Esophagus (tissue), 2 donors: ENCODE measurements around the gene ERCC1. TPM values are rescaled to one million over a fixed set of nuclear protein-coding genes. Genes with fewer than 3 reads are reported as not detected.
"Not testable (repeated sequence)": the region's sequence is repeated elsewhere in the genome, so short reads cannot be mapped to it uniquely, and the experiment has no call there.

ENCODE experiments used
- H3K27ac ChIP-seq, 2 donors: one replicate each; pipeline ENCODE4 v1.5.1; 2013; ENCODE audit warnings: low read depth in 2 of 2, mild to moderate bottlenecking in 2 of 2, inconsistent platforms in 1 of 2, low read length in 1 of 2, moderate library complexity in 1 of 2
- H3K27me3 ChIP-seq, 2 donors: one replicate each; pipeline ENCODE4 v1.6.1; 2013; ENCODE audit warnings: low read length in 2 of 2, control low read depth in 1 of 2, mild to moderate bottlenecking in 1 of 2; ENCODE audit not compliant: insufficient read depth in 2 of 2, control insufficient read depth in 1 of 2
- H3K36me3 ChIP-seq, 2 donors: one replicate each; pipeline ENCODE4 v1.6.1; 2013; ENCODE audit warnings: low read length in 1 of 2; ENCODE audit not compliant: control insufficient read depth in 2 of 2, insufficient read depth in 2 of 2
- H3K4me1 ChIP-seq, 2 donors: one replicate each; pipeline ENCODE4 v1.6.1; 2013; ENCODE audit warnings: low read length in 1 of 2; ENCODE audit not compliant: control insufficient read depth in 2 of 2, insufficient read depth in 2 of 2
- H3K4me3 ChIP-seq, 2 donors: one replicate each; pipeline ENCODE4 v1.5.1; 2013; ENCODE audit warnings: low read length in 2 of 2, mild to moderate bottlenecking in 2 of 2, low read depth in 1 of 2, moderate library complexity in 1 of 2
- H3K9me3 ChIP-seq, 2 donors: one replicate each; pipeline ENCODE4 v1.6.1; 2013; ENCODE audit warnings: mild to moderate bottlenecking in 2 of 2, low read depth in 1 of 2, low read length in 1 of 2, moderate library complexity in 1 of 2; ENCODE audit not compliant: control insufficient read depth in 2 of 2, insufficient read depth in 1 of 2
- WGBS, 2 donors: extraction: QIAGEN DNeasy Blood & Tissue Kit; methylation state at CpG; one replicate each; pipeline ENCODE4 v1.1.7; 2013; 5-methylcytosine and 5-hydroxymethylcytosine counted together
- polyA plus RNA-seq, 2 donors: library from polyadenylated mRNA; stranded (reverse); fragments of 200-250 nt; gene quantifications; one replicate each; pipeline ENCODE4 v1.2.3, GENCODE V29; 2013
- donor health status: healthy with polysubstance abuse.
- donor health status: Bipolar disorder and iron deficiency.

The ERCC1 gene
- polyA plus RNA-seq, 2 donors = 33.3 to 33.4 TPM

DNA sequence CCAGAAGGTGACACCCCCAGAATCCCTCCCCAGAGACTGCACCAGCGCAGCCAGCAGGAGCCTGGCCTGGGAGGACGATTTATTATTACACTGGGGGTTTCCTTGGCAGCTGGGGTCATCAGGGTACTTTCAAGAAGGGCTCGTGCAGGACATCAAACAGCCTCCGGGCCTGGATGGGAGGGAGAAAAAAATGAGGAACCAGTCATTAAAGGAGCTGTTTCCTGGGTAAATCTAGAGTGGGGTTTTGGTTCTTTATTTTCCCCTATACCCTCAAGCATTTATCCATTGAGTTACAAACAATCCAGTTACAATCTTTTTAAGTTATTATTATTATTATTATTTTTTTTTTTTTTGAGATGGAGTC is 14.2 kb downstream of the ERCC1 start:
- Histone ChIP-seq H3K27me3 (no peaks in the 10 kb centered on the region), H3K27ac (no peak overlapping the region), H3K36me3 (peaks cover 3% of the 10 kb centered on the region in 2 donors), H3K4me3 (no peak overlapping the region), H3K9me3 (no peaks in the 10 kb centered on the region), H3K4me1 (no peaks in the 10 kb centered on the region)
- WGBS, 2 donors = 51 to 57% methylated on average over 4 of the region's 4 CpGs

DNA sequence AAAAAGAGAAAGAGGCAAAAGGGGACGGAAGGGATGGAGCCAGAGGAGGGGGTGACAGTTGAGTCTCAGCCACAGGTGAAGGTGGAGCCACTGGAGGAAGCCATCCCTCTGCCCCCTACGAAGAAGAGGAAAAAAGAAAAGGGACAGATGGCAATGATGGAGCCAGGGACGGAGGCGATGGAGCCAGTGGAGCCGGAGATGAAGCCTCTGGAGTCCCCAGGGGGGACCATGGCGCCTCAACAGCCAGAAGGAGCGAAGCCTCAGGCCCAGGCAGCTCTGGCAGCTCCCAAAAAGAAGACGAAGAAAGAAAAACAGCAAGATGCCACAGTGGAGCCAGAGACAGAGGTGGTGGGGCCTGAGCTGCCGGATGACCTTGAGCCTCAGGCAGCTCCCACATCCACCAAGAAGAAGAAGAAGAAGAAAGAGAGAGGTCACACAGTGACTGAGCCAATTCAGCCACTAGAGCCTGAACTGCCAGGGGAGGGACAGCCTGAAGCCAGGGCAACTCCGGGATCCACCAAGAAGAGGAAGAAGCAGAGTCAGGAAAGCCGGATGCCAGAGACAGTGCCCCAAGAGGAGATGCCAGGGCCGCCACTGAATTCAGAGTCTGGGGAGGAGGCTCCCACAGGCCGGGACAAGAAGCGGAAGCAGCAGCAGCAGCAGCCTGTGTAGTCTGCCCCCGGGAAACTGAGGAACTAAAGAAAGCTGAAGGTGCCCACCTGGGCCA is 14.7 kb downstream of the ERCC1 start:
- H3K27ac ChIP-seq = no peak overlapping the region
- no peak overlapping the region for H3K4me3 ChIP-seq
- no peaks in the 10 kb centered on the region for H3K9me3 ChIP-seq
- H3K36me3 ChIP-seq = peaks cover 0 to 2% of the 10 kb centered on the region in 2 donors
- no peaks in the 10 kb centered on the region for H3K27me3 ChIP-seq
- whole genome bisulfite sequencing, 2 donors = 78 to 85% methylated on average over 15 of the region's 15 CpGs
- no peaks in the 10 kb centered on the region for H3K4me1 ChIP-seq

DNA sequence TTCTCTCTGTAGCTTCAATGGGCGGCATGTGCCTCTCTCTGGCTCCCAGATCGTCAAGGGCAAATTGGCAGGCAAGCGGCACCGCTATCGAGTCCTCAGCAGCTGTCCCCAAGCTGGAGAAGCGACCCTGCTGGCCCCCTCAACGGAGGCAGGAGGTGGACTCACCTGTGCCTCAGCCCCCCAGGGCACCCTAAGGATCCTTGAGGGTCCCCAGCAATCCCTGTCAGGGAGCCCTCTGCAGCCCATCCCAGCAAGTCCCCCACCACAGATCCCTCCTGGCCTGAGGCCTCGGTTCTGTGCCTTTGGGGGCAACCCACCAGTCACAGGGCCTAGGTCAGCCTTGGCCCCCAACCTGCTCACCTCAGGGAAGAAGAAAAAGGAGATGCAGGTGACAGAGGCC is 15.6 kb downstream of the ERCC1 start:
- no peaks in the 10 kb centered on the region for H3K27me3 ChIP-seq
- no peaks in the 10 kb centered on the region for H3K4me1 ChIP-seq
- WGBS, 2 donors = 85 to 87% methylated on average over 8 of the region's 8 CpGs
- H3K4me3 ChIP-seq = no peak overlapping the region
- H3K9me3 ChIP-seq = no peaks in the 10 kb centered on the region
- no peaks in the 10 kb centered on the region for H3K36me3 ChIP-seq
- no peak overlapping the region for H3K27ac ChIP-seq

GRCh38 chr19:45407585-45407984 is 16.1 kb downstream of the ERCC1 start:
- H3K36me3 ChIP-seq, H3K27ac ChIP-seq, H3K4me1 ChIP-seq, H3K27me3 ChIP-seq, H3K9me3 ChIP-seq: not testable (repeated sequence)
- peak overlapping the region in 1 of 2 donors; percentile 93 for H3K4me3 ChIP-seq
- 74 to 76% methylated on average over 5 of the region's 5 CpGs for WGBS, 2 donors

GRCh38 chr19:45407091-45407375 is 16.7 kb downstream of the ERCC1 start:
- Histone ChIP-seq H3K36me3 (no peaks in the 10 kb centered on the region), H3K27ac (no peak overlapping the region)
- WGBS, 2 donors = 1% methylated on average over 10 of the region's 10 CpGs

DNA sequence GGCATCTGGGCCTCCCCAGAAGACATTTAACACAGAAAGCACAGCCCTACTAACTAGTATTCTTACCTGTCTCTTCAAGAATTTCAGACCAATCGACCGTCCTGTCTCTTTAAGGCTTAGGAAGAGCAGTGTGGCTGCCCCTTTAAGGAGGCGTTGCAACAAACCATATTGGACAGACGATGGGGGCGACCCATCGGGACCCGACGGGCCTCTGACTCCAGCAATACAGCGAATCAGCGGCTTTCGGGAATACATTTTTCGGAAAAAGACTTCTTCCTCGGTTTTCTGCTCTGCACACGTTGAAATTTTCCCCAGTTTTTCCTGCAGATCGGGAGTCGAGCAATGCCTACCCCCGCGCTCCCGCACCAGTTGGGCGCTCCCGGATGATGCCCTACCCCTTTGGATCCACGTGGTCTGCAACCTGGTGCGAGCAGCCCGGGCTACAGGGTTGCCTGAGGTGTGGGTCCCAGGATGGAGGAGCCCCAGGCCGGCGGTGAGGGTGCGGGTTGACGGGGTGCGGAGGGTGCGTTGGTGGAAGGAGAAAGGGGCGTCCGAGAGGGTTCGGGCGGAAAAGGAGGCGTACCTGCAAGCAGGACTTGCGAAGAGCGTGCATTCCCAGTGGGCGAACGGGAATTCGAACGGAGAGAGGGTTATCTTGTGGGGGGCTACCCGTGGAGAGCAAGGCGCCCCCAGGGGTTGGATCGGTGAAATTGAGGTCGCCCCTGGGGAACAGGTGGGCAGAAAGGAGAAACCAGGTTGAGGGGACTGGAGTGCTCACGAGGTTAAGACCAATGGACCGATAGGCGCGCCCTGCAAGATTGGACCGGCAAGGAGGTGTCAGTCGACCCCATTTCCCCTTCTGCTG is 17.3 kb downstream of the ERCC1 start, which contains the start of gene POLR1G:
Gene POLR1G (plus strand): TSS at position 419 of the 865 bp plus-strand sequence. CDS start 53 bp downstream, at position 472.
- no peaks in the 10 kb centered on the region for H3K9me3 ChIP-seq
- no peaks in the 10 kb centered on the region for H3K4me1 ChIP-seq
- H3K36me3 ChIP-seq = no peaks in the 10 kb centered on the region
- 0% methylated on average over 51 of the region's 51 CpGs for WGBS, 2 donors
- H3K27me3 ChIP-seq = no peaks in the 10 kb centered on the region
- peak within 1 kb of the TSS; percentile 84 to 93 for H3K4me3 ChIP-seq
- H3K27ac ChIP-seq = peak within 1 kb of the TSS; percentile 98 to 99

More at GRCh38 chr19:45407091-45407375, 16.7 kb downstream of the ERCC1 start:
- Histone ChIP-seq H3K4me1 (no peaks in the 10 kb centered on the region), H3K27me3 (no peaks in the 10 kb centered on the region), H3K9me3 (no peaks in the 10 kb centered on the region), H3K4me3 (peak overlapping the region; percentile 84 to 93)

DNA sequence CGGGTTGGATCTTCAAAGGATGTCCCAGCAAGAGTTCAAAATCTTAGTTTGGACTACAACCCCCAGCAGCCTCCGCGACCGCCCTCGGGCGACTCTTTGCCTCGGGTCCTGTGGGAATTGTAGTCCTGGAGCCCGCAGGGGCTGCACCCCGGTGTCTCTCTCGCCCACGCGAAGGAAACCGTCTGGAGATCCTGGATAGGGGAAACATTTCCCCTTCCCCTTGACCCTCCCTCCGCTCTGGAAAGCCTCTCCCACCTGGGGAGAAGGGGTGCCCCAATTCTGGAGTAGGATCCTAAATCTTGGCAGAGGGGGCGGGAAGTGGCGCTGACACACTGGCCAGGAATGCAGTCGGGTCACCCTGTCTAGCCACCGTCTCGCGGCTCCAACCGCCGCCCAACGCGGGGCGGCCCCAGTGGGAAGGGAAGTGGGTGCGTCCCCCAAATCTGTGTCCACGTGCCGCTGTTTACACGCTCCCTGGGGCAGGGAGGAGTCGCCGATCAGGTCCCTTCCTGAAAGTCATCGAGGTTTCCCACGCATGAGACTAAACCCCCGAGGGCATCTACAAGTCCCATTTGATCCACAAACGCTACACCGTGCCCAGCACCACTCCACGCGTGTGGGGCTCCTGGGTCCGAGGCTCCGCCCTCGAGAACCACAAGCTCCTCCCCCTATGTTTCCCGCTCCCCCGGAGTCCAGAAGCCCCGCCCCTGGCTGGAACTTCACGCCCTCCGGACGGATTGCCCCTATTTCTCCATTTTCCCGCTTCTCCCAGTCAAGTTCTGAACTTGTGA is 18.1 kb downstream of the ERCC1 start:
- WGBS, 2 donors = 0% methylated on average over 48 of the region's 48 CpGs
- Histone ChIP-seq H3K36me3 (no peaks in the 10 kb centered on the region), H3K27ac (peak overlapping the region; percentile 98 to 99), H3K4me3 (peak overlapping the region; percentile 84 to 93), H3K27me3 (no peaks in the 10 kb centered on the region), H3K9me3 (no peaks in the 10 kb centered on the region), H3K4me1 (no peaks in the 10 kb centered on the region)

- Histone ChIP-seq H3K36me3 (no peaks in the 10 kb centered on the region), H3K27ac (peak within 1 kb of the TSS; percentile 98 to 99), H3K4me1 (peaks cover 0 to 3% of the 10 kb centered on the region in 2 donors), H3K4me3 (peak within 1 kb of the TSS; percentile 84 to 93), H3K27me3 (no peaks in the 10 kb centered on the region), H3K9me3 (no peaks in the 10 kb centered on the region)
- WGBS, 2 donors = 5 to 6% methylated on average over 46 of the region's 46 CpGs
Observed at GRCh38 chr19:45404557-45405434, 18.9 kb downstream of the ERCC1 start, which contains the start of gene PPP1R13L. TSS of gene PPP1R13L (minus strand) at chr19:45405069. CDS start at chr19:45398318, 6,751 bp downstream.
